ENCODE measurements around the gene BUD23.

- TF ChIP-seq CTCF (conservative IDR thresholded peaks at IDR 0.05; ENCODE audit: low read depth, low read length) (no peak), EZH2 (IDR thresholded peaks at IDR 0.05; ENCODE audit: low read length, unreplicated experiment) (no peak), EZH2phosphoT487 (IDR thresholded peaks at IDR 0.05; ENCODE audit: borderline replicate concordance, low read length) (no peak)
Measured at GRCh38 chr7:73735528-73735905, 52.1 kb downstream of the BUD23 start.

Measured in PC-3 (cell line).